IMR-90 (cell line): ENCODE results near the gene NKX6-2. TPM values are rescaled to one million over a fixed set of nuclear protein-coding genes. Genes with fewer than 3 reads are reported as not detected.

Experiments
- ATAC-seq: fragments of 200-7000 bp; cut with Tn5 transposase; 2 replicates; pipeline ENCODE4 v1.9.1; 2020; ENCODE audit warnings: low read depth, mild to moderate bottlenecking, moderate library complexity
- BruUV-seq: library from RNA; stranded (reverse); fragments of 400-500 nt; replicated peaks from 2 replicates; lab custom pipeline; 2021; lab: Mats Ljungman, UMichigan
- CTCF ChIA-PET: fragments of 300-600 bp; formaldehyde crosslinking; extraction: SDS; loops from one replicate; lab custom pipeline; 2021; ENCODE audit warnings: antibody characterized with exemption; lab: Yijun Ruan, JAX
- POLR2A ChIA-PET: fragments of 300-600 bp; sonication (Branson Sonifier 250); formaldehyde crosslinking; loops from one replicate; lab custom pipeline; 2022; ENCODE audit warnings: antibody characterized with exemption; ENCODE audit not compliant: unreplicated experiment; lab: Charles Lee
- DNase-seq: peaks from one replicate; pipeline ENCODE4 v3.0.0; 2013
- H2AFZ ChIP-seq: replicated peaks from 2 replicates; pipeline ENCODE3; 2013; ENCODE audit warnings: low read length, mild to moderate bottlenecking; ENCODE audit not compliant: poor library complexity
- H2AK5ac ChIP-seq: 2 replicates; pipeline ENCODE4 v1.6.1; 2013; ENCODE audit warnings: low read depth, low read length, inconsistent platforms
- H2AK9ac ChIP-seq: replicated peaks from 2 replicates; pipeline ENCODE3; 2013; ENCODE audit warnings: mild to moderate bottlenecking, low read depth, low read length, moderate library complexity; ENCODE audit not compliant: poor library complexity
- H2BK120ac ChIP-seq: 2 replicates; pipeline ENCODE4 v1.6.1; 2013; ENCODE audit warnings: low read depth, low read length, inconsistent platforms
- H2BK15ac ChIP-seq: 3 replicates; pipeline ENCODE4 v1.6.1; 2013; ENCODE audit warnings: low read depth, low read length, inconsistent platforms
- H2BK20ac ChIP-seq: 2 replicates; pipeline ENCODE4 v1.6.1; 2013; ENCODE audit warnings: low read depth, mild to moderate bottlenecking, inconsistent platforms, low read length, moderate library complexity
- H2BK5ac ChIP-seq: 2 replicates; pipeline ENCODE4 v1.6.1; 2013; ENCODE audit warnings: mild to moderate bottlenecking, low read depth, low read length, inconsistent platforms; ENCODE audit not compliant: poor library complexity, severe bottlenecking
- H3K14ac ChIP-seq: replicated peaks from 2 replicates; pipeline ENCODE4 v1.6.1; 2013; ENCODE audit warnings: low read depth, low read length, inconsistent platforms
- H3K18ac ChIP-seq: 2 replicates; pipeline ENCODE4 v1.6.1; 2013; ENCODE audit warnings: low read depth, low read length, control low read depth
- H3K23ac ChIP-seq: 2 replicates; pipeline ENCODE4 v1.6.1; 2013; ENCODE audit warnings: low read depth, low read length, inconsistent platforms
- H3K27ac ChIP-seq: 2 replicates; pipeline ENCODE4 v1.5.1; 2013; ENCODE audit warnings: mild to moderate bottlenecking, control low read depth, low read length; ENCODE audit not compliant: insufficient read depth
- H3K27me3 ChIP-seq: 2 replicates; pipeline ENCODE4 v1.6.1; 2013; ENCODE audit warnings: low read length; ENCODE audit not compliant: control insufficient read depth, insufficient read depth
- H3K36me3 ChIP-seq: 2 replicates; pipeline ENCODE4 v1.6.1; 2013; ENCODE audit warnings: low read length, mixed read lengths; ENCODE audit not compliant: control insufficient read depth, insufficient read depth
- H3K4ac ChIP-seq: 2 replicates; pipeline ENCODE4 v1.6.1; 2013; ENCODE audit warnings: low read depth, low read length, inconsistent platforms
- H3K4me1 ChIP-seq: 2 replicates; pipeline ENCODE4 v1.6.1; 2013; ENCODE audit warnings: low read length, mixed read lengths; ENCODE audit not compliant: control insufficient read depth, insufficient read depth
- H3K4me2 ChIP-seq: 2 replicates; pipeline ENCODE4 v1.6.1; 2013; ENCODE audit warnings: low read depth, mild to moderate bottlenecking, control low read depth, low read length, moderate library complexity
- H3K4me3 ChIP-seq: 2 replicates; pipeline ENCODE4 v1.5.1; 2013; ENCODE audit warnings: low read depth, mild to moderate bottlenecking, control low read depth, low read length, moderate library complexity; ENCODE audit not compliant: insufficient read depth
- H3K56ac ChIP-seq: 2 replicates; pipeline ENCODE4 v1.6.1; 2013; ENCODE audit warnings: low read length, inconsistent platforms; ENCODE audit not compliant: insufficient read depth; ENCODE audit errors: extremely low read depth
- H3K79me1 ChIP-seq, 2 experiments: 2 replicates each; pipeline ENCODE4 v1.6.1; 2013; ENCODE audit warnings: low read length in 2 of 2, inconsistent platforms in 1 of 2, low read depth in 1 of 2
- H3K9ac ChIP-seq: 2 replicates; pipeline ENCODE4 v1.6.1; 2013; ENCODE audit warnings: low read depth, low read length, control low read depth
- H3K9me1 ChIP-seq: 2 replicates; pipeline ENCODE4 v1.6.1; 2013; ENCODE audit warnings: low read length, inconsistent platforms; ENCODE audit not compliant: insufficient read depth
- H3K9me3 ChIP-seq: 2 replicates; pipeline ENCODE4 v1.6.1; 2013; ENCODE audit warnings: low read length; ENCODE audit not compliant: control insufficient read depth, insufficient read depth
- H4K20me1 ChIP-seq: 2 replicates; pipeline ENCODE4 v1.6.1; 2013; ENCODE audit warnings: low read length, inconsistent platforms; ENCODE audit not compliant: insufficient read depth
- H4K5ac ChIP-seq: 2 replicates; pipeline ENCODE4 v1.6.1; 2013; ENCODE audit warnings: mild to moderate bottlenecking, low read depth, low read length, control low read depth
- H4K8ac ChIP-seq, 2 experiments: 2 replicates each; pipeline ENCODE4 v1.6.1; 2013; ENCODE audit warnings: low read depth in 2 of 2, low read length in 2 of 2, control low read depth in 1 of 2, inconsistent platforms in 1 of 2
- H4K91ac ChIP-seq: 2 replicates; pipeline ENCODE4 v1.6.1; 2013; ENCODE audit warnings: low read depth, low read length, inconsistent platforms; ENCODE audit not compliant: insufficient read depth
- CEBPB ChIP-seq: IDR thresholded peaks from 2 replicates; pipeline ENCODE4 v1.6.1; 2012; ENCODE audit warnings: low read depth, low read length, improper control_type of control experiment
- MAFK ChIP-seq: IDR thresholded peaks from 2 replicates; pipeline ENCODE4 v1.6.1; 2012; ENCODE audit warnings: low read depth, low read length, improper control_type of control experiment
- MAZ ChIP-seq: IDR thresholded peaks from 2 replicates; pipeline ENCODE4 v1.6.1; 2012; ENCODE audit warnings: low read depth, mild to moderate bottlenecking, low read length, improper control_type of control experiment, moderate library complexity, borderline replicate concordance
- MXI1 ChIP-seq: IDR thresholded peaks from 2 replicates; pipeline ENCODE4 v1.6.1; 2012; ENCODE audit warnings: low read depth, mild to moderate bottlenecking, low read length, moderate library complexity, borderline replicate concordance
- NFE2L2 ChIP-seq: fragments of 150-350 bp; IDR thresholded peaks from 2 replicates; pipeline ENCODE4 v1.6.1; 2016; ENCODE audit warnings: low read depth, mild to moderate bottlenecking, low read length
- POLR2A ChIP-seq: IDR thresholded peaks from 2 replicates; pipeline ENCODE4 v1.6.1; 2012; ENCODE audit warnings: mild to moderate bottlenecking, low read depth, low read length
- RAD21 ChIP-seq: IDR thresholded peaks from 2 replicates; pipeline ENCODE4 v1.6.1; 2012; ENCODE audit warnings: low read length, improper control_type of control experiment
- RCOR1 ChIP-seq: IDR thresholded peaks from 2 replicates; pipeline ENCODE4 v1.6.1; 2012; ENCODE audit warnings: mild to moderate bottlenecking, low read length, improper control_type of control experiment; ENCODE audit not compliant: insufficient replicate concordance
- RFX5 ChIP-seq: IDR thresholded peaks from 2 replicates; pipeline ENCODE4 v1.8.0; 2012; ENCODE audit warnings: low read depth, mild to moderate bottlenecking, low read length, moderate library complexity
- SMC3 ChIP-seq: fragments of 150-350 bp; IDR thresholded peaks from 2 replicates; pipeline ENCODE4 v1.6.1; 2016; ENCODE audit warnings: low read depth, mild to moderate bottlenecking, antibody characterized with exemption, low read length, moderate library complexity
- WGBS, 2 experiments: methylation state at CpG; one replicate each; pipeline versions ENCODE4 v1.1.5 to v1.1.7; 2013; ENCODE audit warnings: missing lambda C conversion rate in 2 of 2; ENCODE audit not compliant: insufficient read length in 1 of 2; ENCODE audit errors: extremely low coverage in 2 of 2; 5-methylcytosine and 5-hydroxymethylcytosine counted together
- dilution Hi-C: fragments of 300-500 bp; cut with HindIII; formaldehyde crosslinking; loops from one replicate; pipeline ENCODE4 v1.14.3; 2018; ENCODE audit warnings: low sequenced_read_pairs; ENCODE audit not compliant: unreplicated experiment
- in situ Hi-C: fragments of 300-500 bp; cut with MboI; formaldehyde crosslinking; loops from 3 replicates; pipeline ENCODE4 v1.14.3; 2019; ENCODE audit warnings: low sequenced_read_pairs, inconsistent platforms, mixed read lengths
- intact Hi-C: fragments of 100-400 bp; cut with micrococcal nuclease; formaldehyde crosslinking; loops from 2 replicates; pipeline ENCODE4 v1.10.0; 2022
- polyA plus RNA-seq, 3 experiments: library from polyadenylated mRNA; depleted of rRNA; stranded (reverse); fragments of >200 nt; gene quantifications; 2 replicates each; pipeline ENCODE4 v1.2.3, GENCODE V29; 2012; ENCODE audit warnings: low replicate concordance in 1 of 3
- total RNA-seq: library from RNA; depleted of rRNA; stranded (reverse); fragments of >200 nt; gene quantifications from 2 replicates; pipeline ENCODE4 v1.2.3, GENCODE V29; 2012
- TF ChIP-seq, protein P1 (sequence below): fragments of 150-350 bp; IDR thresholded peaks from 2 replicates; pipeline ENCODE4 v1.6.1; 2017; ENCODE audit warnings: mild to moderate bottlenecking, antibody characterized with exemption, low read length, low read depth
- TF ChIP-seq, protein P2 (sequence below): fragments of 150-350 bp; IDR thresholded peaks from 2 replicates; pipeline ENCODE4 v1.6.1; 2016; ENCODE audit warnings: low read depth, mild to moderate bottlenecking, low read length, moderate library complexity, borderline replicate concordance

The NKX6-2 gene
- total and polyA plus RNA-seq, 2 of the 4 experiments (the other 2 are of a cell fraction) = not detected

DNA sequence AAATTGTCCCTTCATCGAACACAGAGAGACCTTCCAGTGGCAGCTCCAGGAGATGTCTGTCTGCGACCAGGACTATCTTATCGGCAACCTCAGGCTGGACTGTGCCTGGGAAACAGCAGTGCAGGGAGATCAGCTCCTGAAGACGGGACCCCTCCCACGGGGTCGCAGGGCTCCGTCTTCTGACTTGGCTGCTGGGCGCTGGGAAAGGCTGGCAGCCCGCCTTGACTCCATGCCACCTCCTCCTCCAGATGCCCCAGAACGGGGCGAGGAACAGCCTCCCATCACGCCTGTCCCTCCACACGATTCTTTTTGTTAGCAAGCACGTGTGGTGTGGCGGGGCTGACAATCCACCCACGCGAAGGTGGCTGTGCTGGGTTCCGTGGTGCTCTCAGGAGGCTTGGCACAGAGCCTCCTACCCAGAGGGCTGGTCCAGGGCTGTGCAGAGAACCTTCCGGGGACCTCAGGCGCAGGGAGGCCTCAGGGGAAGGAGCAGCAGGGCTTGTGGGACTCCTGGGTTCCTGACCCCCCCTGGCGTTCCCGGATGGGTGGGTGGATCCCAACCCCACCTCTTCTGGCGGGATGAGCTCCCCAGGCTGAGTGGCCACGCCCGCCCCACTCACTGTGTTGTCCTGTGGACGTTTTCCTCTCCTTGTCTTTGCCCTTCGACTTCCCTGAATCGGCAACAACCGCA is 47.6 kb upstream of the NKX6-2 start (continued):
- TF ChIP-seq, protein P1, sequence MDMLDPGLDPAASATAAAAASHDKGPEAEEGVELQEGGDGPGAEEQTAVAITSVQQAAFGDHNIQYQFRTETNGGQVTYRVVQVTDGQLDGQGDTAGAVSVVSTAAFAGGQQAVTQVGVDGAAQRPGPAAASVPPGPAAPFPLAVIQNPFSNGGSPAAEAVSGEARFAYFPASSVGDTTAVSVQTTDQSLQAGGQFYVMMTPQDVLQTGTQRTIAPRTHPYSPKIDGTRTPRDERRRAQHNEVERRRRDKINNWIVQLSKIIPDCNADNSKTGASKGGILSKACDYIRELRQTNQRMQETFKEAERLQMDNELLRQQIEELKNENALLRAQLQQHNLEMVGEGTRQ = no peak

DNA sequence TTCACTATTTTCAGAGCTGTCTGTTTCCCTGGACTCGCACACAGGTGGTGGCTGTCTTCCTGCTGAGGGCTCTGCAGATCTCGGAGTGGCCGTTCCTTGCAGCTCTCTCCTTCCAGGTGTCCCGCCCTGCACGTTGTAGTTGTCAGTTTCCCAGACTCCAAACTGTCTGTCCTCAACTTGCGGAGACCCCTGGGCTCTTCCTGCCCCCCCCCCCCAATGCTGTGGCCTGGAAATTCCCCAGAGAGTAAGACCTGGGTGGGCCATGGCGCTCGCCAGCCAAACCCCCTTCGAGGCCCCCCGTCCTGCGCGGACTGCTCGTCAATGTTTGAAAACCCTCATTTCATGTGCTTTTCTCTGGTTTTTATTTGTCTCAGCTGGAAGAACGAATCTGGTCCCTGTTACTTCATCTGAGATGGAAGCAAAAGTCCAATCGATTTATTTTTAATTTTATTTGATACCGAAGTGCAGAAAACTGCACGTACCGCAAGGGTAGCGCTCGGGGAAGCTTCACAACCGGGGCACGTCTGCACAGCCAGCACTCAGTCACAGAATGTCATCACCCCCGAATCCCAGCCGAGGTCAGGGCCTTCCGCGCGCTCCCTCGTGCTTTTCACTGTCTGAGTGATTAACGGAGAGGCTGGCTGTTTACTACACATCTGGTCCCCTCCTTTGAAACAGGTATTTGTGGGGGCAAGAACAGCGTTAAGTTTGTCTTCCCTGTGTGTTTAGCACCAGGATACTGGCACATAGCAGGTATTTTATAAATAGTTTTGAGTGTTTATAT is 46.4 kb upstream of the NKX6-2 start:
- Histone ChIP-seq H3K36me3 (no peaks in the 10 kb centered on the region), H3K4me1 (no peaks in the 10 kb centered on the region), H3K4ac (no peak overlapping the region), H2AK9ac (no peak overlapping the region), H3K27ac (no peak overlapping the region), H3K9ac (no peak overlapping the region), H3K4me3 (no peak overlapping the region), H2BK5ac (no peak overlapping the region), H3K56ac (no peak overlapping the region), H4K20me1 (no peaks in the 10 kb centered on the region), H2BK15ac (no peak overlapping the region), H3K9me3 (no peaks in the 10 kb centered on the region; the same call in 1 of the 2 replicates), H3K27me3 (peaks cover 19% of the 10 kb centered on the region), H3K18ac (no peak overlapping the region), H4K8ac (no peak overlapping the region), H2BK20ac (no peak overlapping the region), H3K14ac (no peak overlapping the region), H3K23ac (no peak overlapping the region), H3K4me2 (no peak overlapping the region), H2BK120ac (no peak overlapping the region), H4K5ac (no peak overlapping the region), H2AFZ (no peak overlapping the region), H4K91ac (no peak overlapping the region), H3K9me1 (peaks cover 3% of the 10 kb centered on the region; the same call in 1 of the 2 replicates), H2AK5ac (no peak overlapping the region), H3K79me1 (no peaks in the 10 kb centered on the region)
- dilution Hi-C loops = no loop called here
- ATAC-seq (no peak), DNase-seq (no peak)
- ChIA-PET POLR2A (no interaction called here), CTCF (no interaction called here)
- BruUV-seq = no TSS peak
- in situ Hi-C loops = no loop called here
- 30% methylated on average over 14 of the region's 30 CpGs; no CpG with 5 or more reads in 1 of the 2 experiments for WGBS, 2 experiments
- intact Hi-C loops = no loop called here
- TF ChIP-seq RCOR1 (no peak), SMC3 (no peak), RFX5 (no peak), CEBPB (no peak), NFE2L2 (no peak), RAD21 (no peak), MXI1 (no peak), MAFK (no peak), POLR2A (no peak), MAZ (no peak)
- TF ChIP-seq, protein P2, sequence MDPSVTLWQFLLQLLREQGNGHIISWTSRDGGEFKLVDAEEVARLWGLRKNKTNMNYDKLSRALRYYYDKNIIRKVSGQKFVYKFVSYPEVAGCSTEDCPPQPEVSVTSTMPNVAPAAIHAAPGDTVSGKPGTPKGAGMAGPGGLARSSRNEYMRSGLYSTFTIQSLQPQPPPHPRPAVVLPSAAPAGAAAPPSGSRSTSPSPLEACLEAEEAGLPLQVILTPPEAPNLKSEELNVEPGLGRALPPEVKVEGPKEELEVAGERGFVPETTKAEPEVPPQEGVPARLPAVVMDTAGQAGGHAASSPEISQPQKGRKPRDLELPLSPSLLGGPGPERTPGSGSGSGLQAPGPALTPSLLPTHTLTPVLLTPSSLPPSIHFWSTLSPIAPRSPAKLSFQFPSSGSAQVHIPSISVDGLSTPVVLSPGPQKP = no peak
- TF ChIP-seq, protein P1 = no peak
